Fibroblast of skin of left biceps (primary cell): ENCODE measurements around the gene MUL1.
A peak's percentile ranks its signal among the peaks of the same experiment; 100 is the strongest.

Experiments used
- DNase-seq, 2 experiments: peaks; one replicate each; pipeline ENCODE4 v3.0.0-alpha.2; 2013; ENCODE audit warnings: low read depth in 2 of 2

MUL1 gene

DNA sequence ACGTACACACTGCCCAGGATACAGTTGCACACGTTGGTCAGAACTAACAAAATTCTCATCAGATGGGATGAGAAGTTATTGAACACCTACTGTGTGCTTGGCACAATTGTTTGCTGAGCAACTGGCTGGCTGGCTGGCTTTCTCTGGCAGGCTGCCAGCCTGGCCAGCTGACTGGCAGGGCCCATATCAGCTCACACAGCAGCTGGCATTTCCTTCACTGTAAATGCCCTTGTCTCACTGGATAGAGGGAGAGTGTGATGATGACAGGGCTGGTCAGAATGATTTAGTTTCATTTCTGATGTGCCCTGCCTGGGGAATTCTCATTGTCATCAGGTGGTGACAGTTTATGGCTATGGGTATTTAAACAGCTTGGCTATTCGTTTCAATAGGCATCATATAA is 37.8 kb downstream of the MUL1 start:
- no peak for DNase-seq

DNA sequence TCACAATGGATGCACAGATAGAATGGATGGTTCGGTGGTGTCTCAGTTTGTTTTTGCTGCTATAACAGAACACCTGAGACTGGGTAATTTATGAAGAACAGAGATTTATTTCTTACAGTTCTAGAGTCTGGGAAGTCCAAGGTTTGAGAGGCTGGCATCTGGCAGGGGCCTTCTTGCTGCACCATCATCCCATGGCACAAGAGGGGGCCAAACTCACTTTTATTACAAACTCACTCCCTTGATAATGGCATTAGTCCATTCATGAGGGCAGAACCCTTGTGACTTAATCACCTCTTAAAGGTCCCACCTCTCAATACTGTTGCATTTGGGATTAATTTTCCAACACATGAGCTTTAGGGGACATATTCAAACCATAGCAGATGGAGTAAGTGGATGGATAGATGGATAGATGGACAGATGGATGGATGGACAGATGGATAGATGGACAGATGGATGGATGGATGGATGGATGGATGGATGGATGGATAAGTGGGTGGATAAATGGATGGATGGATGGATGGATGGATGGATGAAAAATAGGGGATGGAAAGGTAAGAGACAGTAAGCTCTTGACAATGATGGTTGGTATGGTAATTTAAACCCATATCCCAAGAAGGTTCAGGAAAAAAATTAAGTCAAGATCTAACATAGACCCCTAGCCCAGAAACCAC is 38.4 kb downstream of the MUL1 start:
- DNase-seq = no peak

DNA sequence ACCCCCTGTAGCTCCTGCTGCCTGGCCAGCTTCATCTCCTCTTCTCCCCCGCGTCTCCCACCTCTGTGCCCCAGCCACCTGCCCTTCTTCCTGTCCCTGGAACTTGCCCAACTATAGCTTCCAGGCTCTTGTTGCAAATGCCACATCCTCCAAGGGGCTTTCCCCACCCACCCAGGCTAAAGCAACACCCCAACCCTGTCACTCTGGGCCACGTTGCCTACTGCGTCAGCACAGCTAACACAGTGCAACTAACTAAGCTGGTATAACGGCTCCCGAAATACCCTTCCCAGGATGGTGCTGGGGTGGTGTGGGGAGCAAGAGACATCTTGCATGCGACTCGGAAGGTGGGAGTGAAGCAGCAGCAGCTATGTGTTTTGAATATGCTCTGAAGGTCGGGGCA is 41.7 kb downstream of the MUL1 start:
- DNase-seq = no peak

DNA sequence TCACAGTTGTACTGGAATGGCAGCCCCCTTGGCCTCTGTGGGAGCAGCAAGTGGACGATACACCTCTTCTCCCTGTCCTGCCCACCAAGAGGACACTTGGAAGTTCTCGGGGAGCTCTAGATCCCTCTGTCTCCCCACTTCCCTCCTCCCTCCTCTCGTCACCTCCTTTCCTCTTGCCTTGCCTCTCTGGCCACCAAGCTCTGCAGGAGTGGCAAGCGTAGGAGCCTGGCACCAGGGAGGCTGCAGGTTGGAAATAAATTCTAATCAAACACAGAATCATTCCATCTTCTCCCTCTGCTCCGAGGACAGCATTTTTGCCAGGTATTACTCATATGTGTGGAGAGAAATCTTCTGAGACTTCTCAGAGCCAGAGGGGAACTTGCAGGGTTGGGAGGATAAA is 42.8 kb downstream of the MUL1 start:
- DNase-seq = no peak

DNA sequence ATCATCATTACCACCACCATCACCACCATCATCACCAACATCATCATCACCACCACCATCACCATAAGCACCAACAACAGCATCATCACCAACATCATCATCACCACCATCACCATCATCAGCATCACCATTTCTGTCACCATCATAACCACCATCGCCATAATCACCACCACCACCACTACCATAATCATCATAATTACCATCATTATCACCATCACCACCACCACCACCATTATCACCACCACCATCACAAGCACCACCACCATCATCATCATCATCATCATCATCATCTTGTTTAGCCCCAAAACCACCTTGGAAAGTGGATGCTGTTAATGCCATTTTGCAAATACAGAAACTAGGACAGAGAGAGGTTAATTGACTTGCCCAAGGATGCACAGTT is 44.4 kb downstream of the MUL1 start:
- DNase-seq = no peak

DNA sequence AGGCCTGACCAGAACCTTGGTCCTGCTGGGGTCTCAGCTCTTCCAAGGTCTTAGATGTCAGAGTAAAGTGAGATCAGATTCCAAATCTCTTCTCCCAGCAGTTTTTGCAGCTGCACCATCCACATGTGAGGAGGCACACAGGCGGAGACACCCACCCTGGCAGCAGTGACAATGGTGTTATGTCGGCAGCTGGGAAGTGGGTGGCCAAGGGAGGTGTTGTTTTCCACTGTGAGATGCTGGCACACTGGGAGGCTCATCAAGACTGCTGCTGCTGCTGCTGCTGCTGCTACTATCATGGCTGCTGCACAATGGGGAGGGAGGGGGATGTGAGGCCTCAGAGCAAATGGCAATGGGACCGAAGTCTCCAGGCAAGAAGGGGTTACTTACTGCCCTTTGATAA is 45.6 kb downstream of the MUL1 start:
- no peak for DNase-seq

DNA sequence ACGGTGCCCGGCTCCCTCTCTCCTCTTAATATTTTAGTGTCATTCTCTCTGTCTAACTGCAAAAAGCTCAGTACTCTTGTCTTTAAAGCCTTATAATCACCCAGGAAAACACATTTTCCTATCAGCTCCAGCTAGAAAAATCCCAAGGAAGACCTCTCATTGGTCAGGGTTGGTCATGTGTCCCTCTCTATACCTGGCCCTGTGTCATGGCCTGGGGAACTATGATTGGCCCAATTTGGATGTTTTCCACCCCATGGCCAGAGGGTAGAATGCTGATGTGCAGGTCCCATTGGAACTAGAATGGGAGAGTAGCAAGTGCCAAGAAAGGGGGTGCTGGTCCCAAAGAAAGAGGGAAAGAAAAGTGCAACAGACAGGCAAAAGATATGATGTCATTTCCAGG is 49.2 kb downstream of the MUL1 start:
- no peak for DNase-seq

DNA sequence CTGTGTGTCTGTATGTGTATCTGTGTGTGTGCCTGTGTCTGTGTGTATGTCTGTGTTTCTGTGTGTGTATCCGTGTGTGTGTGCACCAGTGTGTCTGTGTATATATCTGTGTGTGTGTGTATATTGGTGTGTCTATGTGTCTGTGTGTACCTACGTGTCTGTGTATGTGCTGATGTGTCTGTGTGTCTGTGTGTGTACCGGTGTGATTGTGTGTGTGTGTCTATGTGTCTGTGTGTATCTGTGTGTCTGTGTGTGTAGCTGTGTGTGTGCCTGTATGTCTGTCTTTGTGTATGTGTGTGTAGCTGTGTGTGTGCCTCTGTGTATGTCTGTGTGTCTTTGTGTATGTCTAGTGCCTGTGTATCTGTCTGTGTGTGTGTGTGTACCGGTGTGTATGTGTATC is 53.9 kb downstream of the MUL1 start:
- no peak for DNase-seq

DNA sequence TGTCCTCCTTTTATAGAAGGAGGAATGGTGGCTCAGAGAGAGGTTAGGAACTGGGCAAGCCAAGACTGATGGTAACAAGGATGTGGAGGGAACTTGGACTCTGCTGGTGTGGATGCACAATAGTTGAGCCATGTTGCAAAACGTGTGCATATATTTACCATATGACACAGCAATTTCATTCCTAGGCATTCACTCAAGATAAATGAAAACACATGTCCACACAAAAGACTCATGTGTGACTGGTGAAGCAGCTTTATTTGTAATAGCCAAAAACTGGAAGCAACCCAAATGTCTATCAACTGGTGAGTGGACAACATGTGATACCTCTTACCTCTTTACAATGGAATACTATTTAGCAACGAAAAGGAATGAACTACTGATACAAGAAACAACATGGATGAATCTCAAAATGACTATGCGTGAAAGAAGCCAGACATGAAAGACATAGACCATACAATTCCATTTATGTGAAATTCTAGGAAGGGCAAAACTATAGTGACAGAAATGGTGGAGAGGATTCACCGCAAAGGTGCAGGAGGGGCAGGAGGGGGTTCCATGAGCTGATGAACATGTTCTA is 58.1 kb downstream of the MUL1 start:
- DNase-seq = peak; percentile 76 to 81
